GM23338 (cell line): ENCODE measurements around the gene CES5A. TPM values are rescaled to one million over a fixed set of nuclear protein-coding genes. Genes with fewer than 3 reads are reported as not detected.
A peak's percentile ranks its signal among the peaks of the same experiment; 100 is the strongest.

Experiments used
- ATAC-seq: fragments of 200-7000 bp; cut with Tn5 transposase; 3 replicates; pipeline ENCODE4 v1.9.1; 2020
- DNase-seq: peaks from one replicate; pipeline ENCODE4 v3.0.0-alpha.2; 2015; ENCODE audit warnings: low spot score
- H2AFZ ChIP-seq: fragments of 200-600 bp; sonication (generic); 2 replicates; pipeline ENCODE4 v1.8.0; 2016; ENCODE audit warnings: antibody characterized with exemption, mild to moderate bottlenecking, moderate library complexity
- H3F3A ChIP-seq: fragments of 200-600 bp; sonication (generic); replicated peaks from 2 replicates; pipeline ENCODE4 v1.8.0; 2017; ENCODE audit warnings: antibody characterized with exemption, mixed run types, low read depth
- H3K27ac ChIP-seq: fragments of 200-600 bp; sonication (generic); 2 replicates; pipeline ENCODE4 v1.6.1; 2016; ENCODE audit warnings: low read depth
- H3K27me3 ChIP-seq: fragments of 200-600 bp; sonication (generic); 2 replicates; pipeline ENCODE4 v1.8.0; 2016; ENCODE audit warnings: mild to moderate bottlenecking, mixed run types, moderate library complexity; ENCODE audit not compliant: insufficient read depth
- H3K36me3 ChIP-seq: fragments of 200-600 bp; sonication (generic); 2 replicates; pipeline ENCODE4 v1.8.0; 2016; ENCODE audit warnings: mild to moderate bottlenecking; ENCODE audit not compliant: insufficient read depth
- H3K4me1 ChIP-seq: fragments of 200-600 bp; sonication (generic); 2 replicates; pipeline ENCODE4 v1.8.0; 2016; ENCODE audit warnings: mild to moderate bottlenecking, moderate library complexity; ENCODE audit not compliant: insufficient read depth
- H3K4me2 ChIP-seq: fragments of 200-600 bp; sonication (generic); 2 replicates; pipeline ENCODE4 v1.7.1; 2017; ENCODE audit warnings: mixed run types
- H3K4me3 ChIP-seq: fragments of 200-600 bp; sonication (generic); 2 replicates; pipeline ENCODE4 v1.6.1; 2016; ENCODE audit warnings: mixed run types
- H3K79me2 ChIP-seq: fragments of 200-600 bp; sonication (generic); replicated peaks from 2 replicates; pipeline ENCODE4 v1.8.0; 2017; ENCODE audit warnings: mild to moderate bottlenecking; ENCODE audit not compliant: insufficient read depth
- H3K9me2 ChIP-seq: fragments of 200-600 bp; sonication (generic); 2 replicates; pipeline ENCODE4 v1.8.0; 2017; ENCODE audit not compliant: insufficient read depth
- H4K20me1 ChIP-seq: fragments of 200-600 bp; sonication (generic); replicated peaks from 2 replicates; pipeline ENCODE4 v1.8.0; 2017; ENCODE audit warnings: mild to moderate bottlenecking; ENCODE audit not compliant: insufficient read depth
- H3K27ac Mint-ChIP-seq: 2 replicates; pipeline ENCODE4 v1.8.0; 2020; ENCODE audit warnings: inconsistent platforms, mild to moderate bottlenecking, moderate library complexity, mixed read lengths
- H3K27me3 Mint-ChIP-seq: 3 replicates; pipeline ENCODE4 v1.8.0; 2022; ENCODE audit warnings: low read depth, mild to moderate bottlenecking, moderate library complexity, mixed read lengths, inconsistent platforms; ENCODE audit not compliant: insufficient read depth, poor library complexity
- H3K36me3 Mint-ChIP-seq: 3 replicates; pipeline ENCODE4 v1.8.0; 2021; ENCODE audit warnings: low read depth, mild to moderate bottlenecking, inconsistent platforms, moderate library complexity, mixed read lengths
- H3K4me1 Mint-ChIP-seq: 3 replicates; pipeline ENCODE4 v1.8.0; 2020; ENCODE audit warnings: mild to moderate bottlenecking, inconsistent platforms, mixed read lengths
- H3K4me3 Mint-ChIP-seq: 3 replicates; pipeline ENCODE4 v1.8.0; 2021; ENCODE audit warnings: moderate library complexity, mild to moderate bottlenecking, inconsistent platforms, mixed read lengths
- H3K9me3 Mint-ChIP-seq: 3 replicates; pipeline ENCODE4 v1.8.0; 2020; ENCODE audit warnings: moderate library complexity, mild to moderate bottlenecking, inconsistent platforms, mixed read lengths
- CREB1 ChIP-seq: fragments of 250-450 bp; sonication (Bioruptor Pico); IDR thresholded peaks from 2 replicates; pipeline ENCODE4 v1.5.0; 2020; ENCODE audit warnings: low read depth, mild to moderate bottlenecking, moderate library complexity
- EZH2 ChIP-seq: fragments of 200-600 bp; sonication (generic); IDR thresholded peaks from one replicate; pipeline ENCODE4 v1.8.0; 2017; ENCODE audit warnings: antibody characterized with exemption, mild to moderate bottlenecking, low read depth; ENCODE audit not compliant: unreplicated experiment
- EZH2phosphoT487 ChIP-seq: fragments of 200-600 bp; sonication (generic); IDR thresholded peaks from one replicate; pipeline ENCODE4 v1.8.1; 2018; ENCODE audit warnings: antibody characterized with exemption; ENCODE audit not compliant: unreplicated experiment
- JUNB ChIP-seq: IDR thresholded peaks from one replicate; pipeline ENCODE4 v1.6.1; 2016; ENCODE audit warnings: antibody characterized with exemption; ENCODE audit not compliant: unreplicated experiment
- NANOG ChIP-seq: IDR thresholded peaks from 2 replicates; pipeline ENCODE4 v1.6.1; 2016; ENCODE audit warnings: antibody characterized with exemption, borderline replicate concordance
- STAT1 ChIP-seq: IDR thresholded peaks from one replicate; pipeline ENCODE4 v1.6.1; 2016; ENCODE audit warnings: antibody characterized with exemption; ENCODE audit not compliant: unreplicated experiment
- ZNF462 ChIP-seq: fragments of 250-450 bp; sonication (Bioruptor Pico); IDR thresholded peaks from 2 replicates; pipeline ENCODE4 v1.5.0; 2020; ENCODE audit warnings: mild to moderate bottlenecking, moderate library complexity
- polyA plus RNA-seq: library from polyadenylated mRNA; unstranded; fragments of >200 nt; fragmentation: Nextera tagmentation; extraction: Ambion mirVana; gene quantifications from 2 replicates; pipeline ENCODE4 v1.2.1, GENCODE V29; 2016
- total RNA-seq: library from RNA; depleted of rRNA; stranded (reverse); fragments of >200 nt; shearing (Covaris generic); gene quantifications from 2 replicates; pipeline ENCODE4 v1.2.3, GENCODE V29; 2014
- TF ChIP-seq, protein P1 (sequence below), 2 experiments: fragments of 200-600 bp in 1 of 2; sonication (generic) in 1 of 2; conservative IDR thresholded peaks; 2 replicates each; pipeline versions ENCODE4 v1.5.1 to v1.6.1; 2016 to 2017; ENCODE audit warnings: antibody characterized with exemption in 2 of 2, low read depth in 2 of 2, mild to moderate bottlenecking in 2 of 2, moderate library complexity in 1 of 2
- TF ChIP-seq, protein P2 (sequence below): IDR thresholded peaks from one replicate; pipeline ENCODE4 v1.6.1; 2018; ENCODE audit warnings: antibody characterized with exemption; ENCODE audit not compliant: unreplicated experiment

CES5A gene
- total and polyA plus RNA-seq, 2 experiments from 2014 or later = not detected

- TF ChIP-seq ZNF462 (CRISPR knock-in tag) (no peak), STAT1 (no peak), EZH2phosphoT487 (no peak), NANOG (no peak), CREB1 (no peak), JUNB (no peak), EZH2 (no peak)
Observed at GRCh38 chr16:55832773-55833691, 42.1 kb downstream of the CES5A start, which contains the start of gene CES1 (continued).

GRCh38 chr16:55832425-55832772 is 42.8 kb downstream of the CES5A start:
- H3K4me1 ChIP-seq = no peaks in the 10 kb centered on the region
- peaks cover 2% of the 10 kb centered on the region for H3K27me3 Mint-ChIP-seq
- no peaks in the 10 kb centered on the region for H3K27me3 ChIP-seq
- no peaks in the 10 kb centered on the region for H3K36me3 Mint-ChIP-seq
- DNase-seq = peak; percentile 2
- H3K36me3 ChIP-seq = no peaks in the 10 kb centered on the region
- H4K20me1 ChIP-seq = no peaks in the 10 kb centered on the region
- H3K4me1 Mint-ChIP-seq = 0 out of 3 replicates have a peak, but pooled peaks cover 9% of the 10 kb centered on the region
- H3K4me3 Mint-ChIP-seq = no peak overlapping the region
- H3K9me3 Mint-ChIP-seq = no peaks in the 10 kb centered on the region; the same call in 2 of the 3 replicates
- no peak overlapping the region for H3K27ac ChIP-seq
- H3K9me2 ChIP-seq = no peaks in the 10 kb centered on the region
- H3F3A ChIP-seq = no peaks in the 10 kb centered on the region
- peak; percentile 23 for ATAC-seq
- H3K27ac Mint-ChIP-seq = no peak overlapping the region
- H3K79me2 ChIP-seq = no peaks in the 10 kb centered on the region
- H3K4me3 ChIP-seq = no peak overlapping the region
- TF ChIP-seq, protein P1, sequence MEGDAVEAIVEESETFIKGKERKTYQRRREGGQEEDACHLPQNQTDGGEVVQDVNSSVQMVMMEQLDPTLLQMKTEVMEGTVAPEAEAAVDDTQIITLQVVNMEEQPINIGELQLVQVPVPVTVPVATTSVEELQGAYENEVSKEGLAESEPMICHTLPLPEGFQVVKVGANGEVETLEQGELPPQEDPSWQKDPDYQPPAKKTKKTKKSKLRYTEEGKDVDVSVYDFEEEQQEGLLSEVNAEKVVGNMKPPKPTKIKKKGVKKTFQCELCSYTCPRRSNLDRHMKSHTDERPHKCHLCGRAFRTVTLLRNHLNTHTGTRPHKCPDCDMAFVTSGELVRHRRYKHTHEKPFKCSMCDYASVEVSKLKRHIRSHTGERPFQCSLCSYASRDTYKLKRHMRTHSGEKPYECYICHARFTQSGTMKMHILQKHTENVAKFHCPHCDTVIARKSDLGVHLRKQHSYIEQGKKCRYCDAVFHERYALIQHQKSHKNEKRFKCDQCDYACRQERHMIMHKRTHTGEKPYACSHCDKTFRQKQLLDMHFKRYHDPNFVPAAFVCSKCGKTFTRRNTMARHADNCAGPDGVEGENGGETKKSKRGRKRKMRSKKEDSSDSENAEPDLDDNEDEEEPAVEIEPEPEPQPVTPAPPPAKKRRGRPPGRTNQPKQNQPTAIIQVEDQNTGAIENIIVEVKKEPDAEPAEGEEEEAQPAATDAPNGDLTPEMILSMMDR (conservative IDR thresholded peaks at IDR 0.05; ENCODE audit: low read depth in 2 of 2) = 0 out of 4 replicates have a peak, but pooled peaks of 1 of the 2 experiments have one; percentile 6
- TF ChIP-seq, protein P2, sequence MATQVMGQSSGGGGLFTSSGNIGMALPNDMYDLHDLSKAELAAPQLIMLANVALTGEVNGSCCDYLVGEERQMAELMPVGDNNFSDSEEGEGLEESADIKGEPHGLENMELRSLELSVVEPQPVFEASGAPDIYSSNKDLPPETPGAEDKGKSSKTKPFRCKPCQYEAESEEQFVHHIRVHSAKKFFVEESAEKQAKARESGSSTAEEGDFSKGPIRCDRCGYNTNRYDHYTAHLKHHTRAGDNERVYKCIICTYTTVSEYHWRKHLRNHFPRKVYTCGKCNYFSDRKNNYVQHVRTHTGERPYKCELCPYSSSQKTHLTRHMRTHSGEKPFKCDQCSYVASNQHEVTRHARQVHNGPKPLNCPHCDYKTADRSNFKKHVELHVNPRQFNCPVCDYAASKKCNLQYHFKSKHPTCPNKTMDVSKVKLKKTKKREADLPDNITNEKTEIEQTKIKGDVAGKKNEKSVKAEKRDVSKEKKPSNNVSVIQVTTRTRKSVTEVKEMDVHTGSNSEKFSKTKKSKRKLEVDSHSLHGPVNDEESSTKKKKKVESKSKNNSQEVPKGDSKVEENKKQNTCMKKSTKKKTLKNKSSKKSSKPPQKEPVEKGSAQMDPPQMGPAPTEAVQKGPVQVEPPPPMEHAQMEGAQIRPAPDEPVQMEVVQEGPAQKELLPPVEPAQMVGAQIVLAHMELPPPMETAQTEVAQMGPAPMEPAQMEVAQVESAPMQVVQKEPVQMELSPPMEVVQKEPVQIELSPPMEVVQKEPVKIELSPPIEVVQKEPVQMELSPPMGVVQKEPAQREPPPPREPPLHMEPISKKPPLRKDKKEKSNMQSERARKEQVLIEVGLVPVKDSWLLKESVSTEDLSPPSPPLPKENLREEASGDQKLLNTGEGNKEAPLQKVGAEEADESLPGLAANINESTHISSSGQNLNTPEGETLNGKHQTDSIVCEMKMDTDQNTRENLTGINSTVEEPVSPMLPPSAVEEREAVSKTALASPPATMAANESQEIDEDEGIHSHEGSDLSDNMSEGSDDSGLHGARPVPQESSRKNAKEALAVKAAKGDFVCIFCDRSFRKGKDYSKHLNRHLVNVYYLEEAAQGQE = no peak
- no peak overlapping the region for H2AFZ ChIP-seq
- no peak overlapping the region for H3K4me2 ChIP-seq
